HCT116 (cell line): ENCODE measurements around the gene NUCB1. TPM values are rescaled to one million over a fixed set of nuclear protein-coding genes. Genes with fewer than 3 reads are reported as not detected.

Source experiments
- ATAC-seq: fragments of 200-7000 bp; cut with Tn5 transposase; 2 replicates; pipeline ENCODE4 v1.9.1; 2020; ENCODE audit warnings: mild to moderate bottlenecking, moderate library complexity
- BruUV-seq: library from RNA; stranded (reverse); fragments of 400-500 nt; replicated peaks from 2 replicates; lab custom pipeline; 2021; lab: Mats Ljungman, UMichigan
- CTCF ChIA-PET: fragments of 300-600 bp; sonication (Branson Sonifier 250); formaldehyde crosslinking; loops from one replicate; lab custom pipeline; 2021; ENCODE audit warnings: antibody characterized with exemption; lab: Charles Lee
- POLR2A ChIA-PET: fragments of 300-600, 350-600 bp; sonication (Branson Sonifier 250); formaldehyde crosslinking; loops from one replicate; lab custom pipeline; 2021; ENCODE audit warnings: antibody characterized with exemption; lab: Charles Lee
- RAD21 ChIA-PET, 2 experiments: fragments of 300-600 bp; sonication (Branson Sonifier 250); formaldehyde crosslinking; loops; one replicate each; lab custom pipeline; 2023; ENCODE audit warnings: low total read pairs in 2 of 2; ENCODE audit not compliant: uncharacterized antibody in 2 of 2, unreplicated experiment in 2 of 2, low non-redundant PET in 1 of 2; lab: Charles Lee
- DNase-seq: peaks from one replicate; pipeline ENCODE4 v3.0.0-alpha.2; 2010; ENCODE audit warnings: low read depth, low spot score
- H2AFZ ChIP-seq: fragments of 200-600 bp; shearing (Covaris generic), sonication (generic); 2 replicates; pipeline ENCODE4 v1.6.1; 2017; ENCODE audit warnings: low read depth, mixed run types, mixed read lengths, antibody characterized with exemption, low read length; ENCODE audit not compliant: poor library complexity, severe bottlenecking
- H3K27ac ChIP-seq: 2 replicates; pipeline ENCODE4 v1.5.1; 2012; ENCODE audit warnings: low read depth, low read length
- H3K27me3 ChIP-seq: fragments of 200-600 bp; sonication (generic); 2 replicates; pipeline ENCODE4 v1.6.1; 2016; ENCODE audit warnings: mixed run types, low read length, mixed read lengths; ENCODE audit not compliant: insufficient read depth
- H3K36me3 ChIP-seq, 2 experiments: fragments of 200-500 bp in 1 of 2; fragments of 200-600 bp in 1 of 2; sonication (Bioruptor generic) in 1 of 2; sonication (generic) in 1 of 2; 2 replicates each; pipeline versions ENCODE4 v1.5.1 to v1.6.1; 2014 to 2016; ENCODE audit warnings: low read length in 2 of 2, inconsistent platforms in 1 of 2, mixed read lengths in 1 of 2, mixed run types in 1 of 2; ENCODE audit not compliant: insufficient read depth in 2 of 2, control insufficient read depth in 1 of 2
- H3K4me1 ChIP-seq, 2 experiments: fragments of 200-600 bp in 1 of 2; sonication (generic) in 1 of 2; 2 replicates each; pipeline versions ENCODE4 v1.5.1 to v1.6.1; 2012 to 2017; ENCODE audit warnings: low read length in 2 of 2, inconsistent platforms in 1 of 2, mild to moderate bottlenecking in 1 of 2, mixed read lengths in 1 of 2, mixed run types in 1 of 2, moderate library complexity in 1 of 2; ENCODE audit not compliant: insufficient read depth in 2 of 2, control insufficient read depth in 1 of 2
- H3K4me2 ChIP-seq: fragments of 200-600 bp; sonication (generic); 2 replicates; pipeline ENCODE4 v1.6.1; 2017; ENCODE audit warnings: mixed run types, low read length, mixed read lengths
- H3K4me3 ChIP-seq, 2 experiments: fragments of 200-600 bp in 1 of 2; sonication (generic) in 1 of 2; replicated peaks in 1 of 2; 2 replicates each; pipeline ENCODE4 v1.5.1; 2011 to 2016; ENCODE audit warnings: low read length in 2 of 2, control low read depth in 1 of 2, low read depth in 1 of 2, mild to moderate bottlenecking in 1 of 2, mixed read lengths in 1 of 2, mixed run types in 1 of 2
- H3K79me2 ChIP-seq: fragments of 200-600 bp; sonication (generic); 2 replicates; pipeline ENCODE4 v1.6.1; 2017; ENCODE audit warnings: mild to moderate bottlenecking, mixed run types, low read length, moderate library complexity, mixed read lengths; ENCODE audit not compliant: insufficient read depth
- H3K9ac ChIP-seq: fragments of 200-600 bp; sonication (generic); 2 replicates; pipeline ENCODE4 v1.6.1; 2016; ENCODE audit warnings: low read length, mixed read lengths
- H3K9me2 ChIP-seq: fragments of 200-600 bp; sonication (generic), shearing (Covaris generic); 2 replicates; pipeline ENCODE4 v1.6.1; 2017; ENCODE audit warnings: mixed run types, mild to moderate bottlenecking, moderate library complexity; ENCODE audit not compliant: insufficient read depth
- H3K9me3 ChIP-seq, 2 experiments: fragments of 200-500 bp in 1 of 2; fragments of 200-600 bp in 1 of 2; sonication (Bioruptor generic) in 1 of 2; sonication (generic) in 1 of 2; 2 replicates each; pipeline ENCODE4 v1.6.1; 2014 to 2017; ENCODE audit warnings: low read length in 2 of 2, mixed read lengths in 2 of 2, inconsistent platforms in 1 of 2, low read depth in 1 of 2, mild to moderate bottlenecking in 1 of 2, mixed run types in 1 of 2, moderate library complexity in 1 of 2; ENCODE audit not compliant: control insufficient read depth in 1 of 2, insufficient read depth in 1 of 2
- H4K20me1 ChIP-seq: fragments of 200-600 bp; sonication (generic), shearing (Covaris generic); 2 replicates; pipeline ENCODE4 v1.6.1; 2017; ENCODE audit warnings: mixed run types, mild to moderate bottlenecking, moderate library complexity; ENCODE audit not compliant: insufficient read depth
- CBX3 ChIP-seq: IDR thresholded peaks from 2 replicates; pipeline ENCODE4 v1.6.1; 2012; ENCODE audit warnings: low read depth
- EGR1 ChIP-seq: IDR thresholded peaks from 2 replicates; pipeline ENCODE4 v1.6.1; 2012; ENCODE audit warnings: low read depth
- RAD21 ChIP-seq: IDR thresholded peaks from 2 replicates; pipeline ENCODE4 v1.6.1; 2012; ENCODE audit warnings: low read depth, mild to moderate bottlenecking
- intact Hi-C: fragments of 100-400 bp; cut with micrococcal nuclease; formaldehyde crosslinking; loops from 2 replicates; pipeline ENCODE4 v1.10.0; 2022
- total RNA-seq: library from RNA; stranded (reverse); gene quantifications from one replicate; pipeline ENCODE4 v1.2.1, GENCODE V29; 2021; ENCODE audit not compliant: unreplicated experiment
- TF ChIP-seq, protein P1 (sequence below), 3 experiments: fragments of 200-600 bp in 1 of 3; sonication (generic) in 1 of 3; IDR thresholded peaks in 2 of 3; conservative IDR thresholded peaks in 1 of 3; 2 replicates each; pipeline ENCODE4 v1.5.1; 2012 to 2017; ENCODE audit warnings: low read depth in 2 of 3, low read length in 2 of 3, antibody characterized with exemption in 1 of 3, borderline replicate concordance in 1 of 3, control low read depth in 1 of 3, mild to moderate bottlenecking in 1 of 3, mixed read lengths in 1 of 3, mixed run types in 1 of 3, moderate library complexity in 1 of 3; ENCODE audit not compliant: insufficient read depth in 1 of 3
- TF ChIP-seq, protein P2 (sequence below): IDR thresholded peaks from 2 replicates; pipeline ENCODE4 v1.6.1; 2011; ENCODE audit warnings: mild to moderate bottlenecking, low read length, moderate library complexity; ENCODE audit not compliant: insufficient replicate concordance; ENCODE audit errors: extremely low read depth

NUCB1 gene
- total RNA-seq, 1 experiment from 2014 or later = 88.8 TPM

DNA sequence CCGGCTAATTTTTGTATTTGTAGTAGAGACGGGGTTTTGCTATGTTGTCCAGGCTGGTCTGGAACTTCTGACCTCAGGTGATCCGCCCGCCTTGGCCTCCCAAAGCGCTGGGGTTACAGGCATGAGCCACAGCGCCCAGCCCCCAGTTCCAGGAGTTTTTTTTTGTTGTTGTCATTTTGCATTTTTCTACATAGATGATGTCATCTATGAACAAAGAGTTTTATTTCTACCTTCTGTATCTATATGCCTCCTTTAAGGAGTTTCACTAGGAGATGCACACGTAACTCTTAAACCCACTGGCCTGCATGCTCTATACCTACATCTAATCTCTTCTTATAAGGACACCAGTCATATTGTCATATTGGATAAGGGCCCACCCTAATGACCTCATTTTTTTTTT, 38.1 kb downstream of the NUCB1 start:
- ChIA-PET RAD21 (no interaction called here), CTCF (no interaction called here), POLR2A (no interaction called here)
- H4K20me1 ChIP-seq = no peaks in the 10 kb centered on the region
- no TSS peak for BruUV-seq
- no peak for ATAC-seq
- H3K9me2 ChIP-seq = no peaks in the 10 kb centered on the region
- peaks cover 0 to 7% of the 10 kb centered on the region in 2 experiments; a peak in 1 of 4 replicates for H3K36me3 ChIP-seq
- no peak overlapping the region for H3K4me2 ChIP-seq
- H3K4me3 ChIP-seq = no peak overlapping the region
- no peak overlapping the region for H3K27ac ChIP-seq
- no peak for DNase-seq
- H3K27me3 ChIP-seq = no peaks in the 10 kb centered on the region
- TF ChIP-seq, protein P1, sequence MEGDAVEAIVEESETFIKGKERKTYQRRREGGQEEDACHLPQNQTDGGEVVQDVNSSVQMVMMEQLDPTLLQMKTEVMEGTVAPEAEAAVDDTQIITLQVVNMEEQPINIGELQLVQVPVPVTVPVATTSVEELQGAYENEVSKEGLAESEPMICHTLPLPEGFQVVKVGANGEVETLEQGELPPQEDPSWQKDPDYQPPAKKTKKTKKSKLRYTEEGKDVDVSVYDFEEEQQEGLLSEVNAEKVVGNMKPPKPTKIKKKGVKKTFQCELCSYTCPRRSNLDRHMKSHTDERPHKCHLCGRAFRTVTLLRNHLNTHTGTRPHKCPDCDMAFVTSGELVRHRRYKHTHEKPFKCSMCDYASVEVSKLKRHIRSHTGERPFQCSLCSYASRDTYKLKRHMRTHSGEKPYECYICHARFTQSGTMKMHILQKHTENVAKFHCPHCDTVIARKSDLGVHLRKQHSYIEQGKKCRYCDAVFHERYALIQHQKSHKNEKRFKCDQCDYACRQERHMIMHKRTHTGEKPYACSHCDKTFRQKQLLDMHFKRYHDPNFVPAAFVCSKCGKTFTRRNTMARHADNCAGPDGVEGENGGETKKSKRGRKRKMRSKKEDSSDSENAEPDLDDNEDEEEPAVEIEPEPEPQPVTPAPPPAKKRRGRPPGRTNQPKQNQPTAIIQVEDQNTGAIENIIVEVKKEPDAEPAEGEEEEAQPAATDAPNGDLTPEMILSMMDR (IDR thresholded peaks at IDR 0.05 in 2 of 3, conservative IDR thresholded peaks at IDR 0.05 in 1 of 3; ENCODE audit: borderline replicate concordance in 1 of 3, insufficient read depth in 1 of 3, low read depth in 2 of 3, low read length in 2 of 3) = no peak
- TF ChIP-seq EGR1 (no peak), CBX3 (no peak), RAD21 (no peak)
- TF ChIP-seq, protein P2, sequence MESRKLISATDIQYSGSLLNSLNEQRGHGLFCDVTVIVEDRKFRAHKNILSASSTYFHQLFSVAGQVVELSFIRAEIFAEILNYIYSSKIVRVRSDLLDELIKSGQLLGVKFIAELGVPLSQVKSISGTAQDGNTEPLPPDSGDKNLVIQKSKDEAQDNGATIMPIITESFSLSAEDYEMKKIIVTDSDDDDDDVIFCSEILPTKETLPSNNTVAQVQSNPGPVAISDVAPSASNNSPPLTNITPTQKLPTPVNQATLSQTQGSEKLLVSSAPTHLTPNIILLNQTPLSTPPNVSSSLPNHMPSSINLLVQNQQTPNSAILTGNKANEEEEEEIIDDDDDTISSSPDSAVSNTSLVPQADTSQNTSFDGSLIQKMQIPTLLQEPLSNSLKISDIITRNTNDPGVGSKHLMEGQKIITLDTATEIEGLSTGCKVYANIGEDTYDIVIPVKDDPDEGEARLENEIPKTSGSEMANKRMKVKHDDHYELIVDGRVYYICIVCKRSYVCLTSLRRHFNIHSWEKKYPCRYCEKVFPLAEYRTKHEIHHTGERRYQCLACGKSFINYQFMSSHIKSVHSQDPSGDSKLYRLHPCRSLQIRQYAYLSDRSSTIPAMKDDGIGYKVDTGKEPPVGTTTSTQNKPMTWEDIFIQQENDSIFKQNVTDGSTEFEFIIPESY = no peak
- intact Hi-C loops = no loop called here
- no peak overlapping the region for H2AFZ ChIP-seq
- no peaks in the 10 kb centered on the region for H3K79me2 ChIP-seq
- H3K9me3 ChIP-seq = no peaks in the 10 kb centered on the region
- H3K4me1 ChIP-seq = peaks cover 5 to 11% of the 10 kb centered on the region in 2 experiments; a peak in 3 of 4 replicates
- H3K9ac ChIP-seq = no peak overlapping the region
